Upper lobe of left lung (tissue), 4 donors: ENCODE measurements around the gene ANXA6.
A peak's percentile ranks its signal among the peaks of the same experiment; 100 is the strongest.

Source experiments
- CTCF ChIP-seq, 6 experiments: fragments of 450-650 bp in 4 of 6; fragments of 200-600 bp in 2 of 6; sonication (generic) in 2 of 6; IDR thresholded peaks; one replicate each; pipeline ENCODE4 v1.5.1; 2016 to 2019; ENCODE audit warnings: antibody characterized with exemption in 6 of 6
- EP300 ChIP-seq, 4 donors: sonication (generic); formaldehyde crosslinking; IDR thresholded peaks; one replicate each; pipeline ENCODE4 v1.5.1; 2017; ENCODE audit warnings: antibody characterized with exemption in 4 of 4, control low read depth in 2 of 4
- POLR2A ChIP-seq, 4 donors: fragments of 450-650 bp; IDR thresholded peaks; one replicate each; pipeline ENCODE4 v1.5.1; 2016 to 2017; ENCODE audit warnings: antibody characterized with exemption in 4 of 4, mild to moderate bottlenecking in 2 of 4
- POLR2AphosphoS5 ChIP-seq, 2 donors: sonication (generic); formaldehyde crosslinking; IDR thresholded peaks; one replicate each; pipeline ENCODE4 v1.5.1; 2017; ENCODE audit warnings: antibody characterized with exemption in 2 of 2

DNA sequence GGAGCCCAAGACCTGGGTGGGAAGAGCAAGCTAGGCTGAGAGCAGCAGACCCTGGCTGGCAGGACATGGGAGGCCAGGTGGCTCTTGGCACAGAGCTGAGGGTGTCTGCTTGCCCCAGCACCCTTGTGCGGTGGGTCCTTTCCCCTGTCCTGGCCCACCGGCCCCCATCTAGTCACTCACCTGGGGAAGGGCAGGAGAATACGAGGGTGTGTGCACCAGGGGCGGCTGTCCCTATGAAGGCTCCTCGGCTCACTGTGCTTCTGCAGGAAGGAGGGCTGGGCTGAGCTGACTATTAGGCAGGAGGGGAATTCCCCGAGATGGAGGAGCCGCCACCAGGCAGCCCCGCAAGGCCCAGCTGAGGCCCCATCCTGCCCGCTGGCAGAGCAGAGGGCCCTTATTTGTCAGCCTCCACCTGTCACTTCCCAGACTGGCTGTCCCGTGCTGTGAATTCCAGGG, 70.6 kb downstream of the ANXA6 start:
- TF ChIP-seq CTCF (IDR thresholded peaks at IDR 0.05) (no peak), POLR2A (IDR thresholded peaks at IDR 0.05) (peak in 1 of 4 donors; percentile 15), EP300 (IDR thresholded peaks at IDR 0.05) (no peak), POLR2AphosphoS5 (IDR thresholded peaks at IDR 0.05) (peak in 1 of 2 donors; percentile 48)
